HEK293 (cell line): ENCODE measurements around the gene CYB5D1.

ENCODE experiments used
- AEBP2 ChIP-seq: fragments of 450-650 bp; formaldehyde crosslinking; IDR thresholded peaks from 2 replicates; pipeline ENCODE4 v1.5.1; 2016; ENCODE audit warnings: missing biosample characterization, missing genetic modification characterization, borderline replicate concordance
- CTCF ChIP-seq: fragments of 450-650 bp; formaldehyde crosslinking; IDR thresholded peaks from 2 replicates; pipeline ENCODE4 v1.5.1; 2016; ENCODE audit warnings: missing biosample characterization, missing genetic modification characterization
- GLIS1 ChIP-seq: fragments of 450-650 bp; formaldehyde crosslinking; IDR thresholded peaks from 2 replicates; pipeline ENCODE4 v1.5.1; 2016; ENCODE audit warnings: missing biosample characterization, missing genetic modification characterization
- HOXA7 ChIP-seq: sonication (generic); formaldehyde crosslinking; IDR thresholded peaks from 2 replicates; pipeline ENCODE4 v1.8.1; 2022; ENCODE audit warnings: missing genetic modification reagents, borderline replicate concordance
- IKZF3 ChIP-seq: fragments of 450-650 bp; IDR thresholded peaks from 2 replicates; pipeline ENCODE4 v1.5.0; 2018; ENCODE audit warnings: missing biosample characterization, mild to moderate bottlenecking, missing genetic modification characterization, moderate library complexity
- INSM2 ChIP-seq: fragments of 450-650 bp; formaldehyde crosslinking; IDR thresholded peaks from 2 replicates; pipeline ENCODE4 v1.5.1; 2016; ENCODE audit warnings: missing biosample characterization, missing genetic modification characterization
- KLF10 ChIP-seq: fragments of 450-650 bp; IDR thresholded peaks from 2 replicates; pipeline ENCODE4 v1.5.1; 2018; ENCODE audit warnings: missing biosample characterization, mild to moderate bottlenecking, missing genetic modification characterization
- PRDM1 ChIP-seq: fragments of 450-650 bp; formaldehyde crosslinking; IDR thresholded peaks from 2 replicates; pipeline ENCODE4; 2016; ENCODE audit warnings: missing biosample characterization, missing genetic modification characterization
- YY1 ChIP-seq: fragments of 450-650 bp; formaldehyde crosslinking; IDR thresholded peaks from 2 replicates; pipeline ENCODE4 v1.5.1; 2018; ENCODE audit warnings: missing biosample characterization, missing genetic modification characterization
- ZBTB6 ChIP-seq: fragments of 450-650 bp; formaldehyde crosslinking; IDR thresholded peaks from 2 replicates; pipeline ENCODE4 v1.5.1; 2017; ENCODE audit warnings: missing biosample characterization, missing genetic modification characterization
- ZNF174 ChIP-seq: fragments of 450-650 bp; formaldehyde crosslinking; IDR thresholded peaks from 2 replicates; pipeline ENCODE4 v1.5.0; 2017; ENCODE audit warnings: missing biosample characterization, mild to moderate bottlenecking, missing genetic modification characterization
- ZNF266 ChIP-seq: fragments of 450-650 bp; formaldehyde crosslinking; IDR thresholded peaks from 2 replicates; pipeline ENCODE4 v1.5.1; 2016; ENCODE audit warnings: missing biosample characterization, missing genetic modification characterization, low read depth
- ZNF341 ChIP-seq: fragments of 450-650 bp; formaldehyde crosslinking; IDR thresholded peaks from 2 replicates; pipeline ENCODE4; 2016; ENCODE audit warnings: low read depth, missing biosample characterization, missing genetic modification characterization
- ZNF354C ChIP-seq: fragments of 450-650 bp; formaldehyde crosslinking; IDR thresholded peaks from 2 replicates; pipeline ENCODE4 v1.5.1; 2016; ENCODE audit warnings: missing biosample characterization, missing genetic modification characterization, low read depth, borderline replicate concordance
- ZNF366 ChIP-seq: fragments of 450-650 bp; formaldehyde crosslinking; conservative IDR thresholded peaks from 2 replicates; pipeline ENCODE4 v1.5.1; 2016; ENCODE audit warnings: missing biosample characterization, missing genetic modification characterization
- ZNF449 ChIP-seq: fragments of 450-650 bp; formaldehyde crosslinking; IDR thresholded peaks from 2 replicates; pipeline ENCODE4 v1.5.1; 2017; ENCODE audit warnings: missing biosample characterization, mild to moderate bottlenecking, missing genetic modification characterization, moderate library complexity
- ZNF571 ChIP-seq: fragments of 450-650 bp; formaldehyde crosslinking; IDR thresholded peaks from 2 replicates; pipeline ENCODE4 v1.5.0; 2017; ENCODE audit warnings: missing biosample characterization, missing genetic modification characterization
- ZNF585B ChIP-seq: fragments of 450-650 bp; formaldehyde crosslinking; IDR thresholded peaks from 2 replicates; pipeline ENCODE4 v1.5.1; 2016; ENCODE audit warnings: missing biosample characterization, missing genetic modification characterization
- ZNF621 ChIP-seq: fragments of 450-650 bp; formaldehyde crosslinking; IDR thresholded peaks from 2 replicates; pipeline ENCODE4 v1.5.1; 2017; ENCODE audit warnings: missing biosample characterization, missing genetic modification characterization
- ZNF654 ChIP-seq: fragments of 450-650 bp; formaldehyde crosslinking; IDR thresholded peaks from 2 replicates; pipeline ENCODE4 v1.5.1; 2016; ENCODE audit warnings: low read depth, missing biosample characterization, missing genetic modification characterization
- TF ChIP-seq, protein P1 (sequence below): fragments of 450-650 bp; formaldehyde crosslinking; IDR thresholded peaks from 2 replicates; pipeline ENCODE4 v1.5.1; 2016; ENCODE audit warnings: missing biosample characterization, missing genetic modification characterization
- TF ChIP-seq, protein P2 (sequence below): fragments of 450-650 bp; formaldehyde crosslinking; IDR thresholded peaks from 2 replicates; pipeline ENCODE4 v1.5.1; 2016; ENCODE audit warnings: missing biosample characterization, missing genetic modification characterization
- TF ChIP-seq, protein P3 (sequence below): fragments of 450-650 bp; formaldehyde crosslinking; IDR thresholded peaks from 2 replicates; pipeline ENCODE4 v1.5.1; 2016; ENCODE audit warnings: missing biosample characterization, missing genetic modification characterization
- TF ChIP-seq, protein P4 (sequence below): fragments of 450-650 bp; formaldehyde crosslinking; IDR thresholded peaks from 2 replicates; pipeline ENCODE4 v1.5.1; 2016; ENCODE audit warnings: missing biosample characterization, missing genetic modification characterization

Gene CYB5D1

DNA sequence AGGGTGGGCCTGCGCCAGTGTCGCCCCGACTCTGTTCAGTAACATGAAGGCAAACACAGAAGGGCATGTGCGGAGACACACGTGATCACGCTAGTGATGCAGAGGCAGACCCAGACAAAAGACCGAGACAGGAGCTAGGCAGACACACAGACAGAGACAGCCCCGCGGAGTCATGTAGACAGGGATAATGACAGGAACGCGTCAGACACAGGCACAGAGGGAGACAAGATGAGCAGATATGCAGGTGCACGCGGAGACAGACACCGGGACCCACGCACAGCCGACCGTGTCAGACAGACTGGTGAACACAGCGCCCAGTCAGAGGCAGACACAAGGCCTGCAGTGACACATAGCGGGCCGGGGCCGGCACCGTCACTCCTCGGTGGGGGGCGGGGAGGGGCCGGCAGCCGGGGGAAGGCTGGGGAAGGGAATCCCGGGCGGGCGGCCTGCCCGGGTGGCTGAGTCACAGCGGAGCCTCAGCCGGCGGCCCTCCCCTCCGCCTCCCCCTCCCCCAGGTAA, 16.3 kb upstream of the CYB5D1 start (continued):
- TF ChIP-seq ZNF174 (tag by site-specific recombination) (no peak), HOXA7 (CRISPR knock-in tag) (no peak), ZNF341 (tag by site-specific recombination) (no peak), ZNF266 (tag by site-specific recombination) (no peak), CTCF (tag by site-specific recombination) (peak; percentile 78), INSM2 (tag by site-specific recombination) (0 out of 2 replicates have a peak, but pooled peaks have one; percentile 5), ZNF354C (tag by site-specific recombination) (no peak), ZNF654 (tag by site-specific recombination) (0 out of 2 replicates have a peak, but pooled peaks have one; percentile 7), ZNF571 (tag by site-specific recombination) (no peak), ZNF449 (tag by site-specific recombination) (no peak), GLIS1 (tag by site-specific recombination) (peak; percentile 96), AEBP2 (tag by site-specific recombination) (no peak), ZNF366 (tag by site-specific recombination) (peak; percentile 85), IKZF3 (tag by site-specific recombination) (peak; percentile 68), PRDM1 (tag by site-specific recombination) (no peak), KLF10 (tag by site-specific recombination) (no peak), ZNF621 (tag by site-specific recombination) (no peak), ZBTB6 (tag by site-specific recombination) (no peak), ZNF585B (tag by site-specific recombination) (no peak), YY1 (no peak)
- TF ChIP-seq, protein P1, sequence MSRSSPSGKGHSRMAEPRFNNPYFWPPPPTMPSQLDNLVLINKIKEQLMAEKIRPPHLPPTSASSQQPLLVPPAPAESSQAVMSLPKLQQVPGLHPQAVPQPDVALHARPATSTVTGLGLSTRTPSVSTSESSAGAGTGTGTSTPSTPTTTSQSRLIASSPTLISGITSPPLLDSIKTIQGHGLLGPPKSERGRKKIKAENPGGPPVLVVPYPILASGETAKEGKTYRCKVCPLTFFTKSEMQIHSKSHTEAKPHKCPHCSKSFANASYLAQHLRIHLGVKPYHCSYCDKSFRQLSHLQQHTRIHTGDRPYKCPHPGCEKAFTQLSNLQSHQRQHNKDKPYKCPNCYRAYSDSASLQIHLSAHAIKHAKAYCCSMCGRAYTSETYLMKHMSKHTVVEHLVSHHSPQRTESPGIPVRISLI (tag by site-specific recombination): no peak
- TF ChIP-seq, protein P2, sequence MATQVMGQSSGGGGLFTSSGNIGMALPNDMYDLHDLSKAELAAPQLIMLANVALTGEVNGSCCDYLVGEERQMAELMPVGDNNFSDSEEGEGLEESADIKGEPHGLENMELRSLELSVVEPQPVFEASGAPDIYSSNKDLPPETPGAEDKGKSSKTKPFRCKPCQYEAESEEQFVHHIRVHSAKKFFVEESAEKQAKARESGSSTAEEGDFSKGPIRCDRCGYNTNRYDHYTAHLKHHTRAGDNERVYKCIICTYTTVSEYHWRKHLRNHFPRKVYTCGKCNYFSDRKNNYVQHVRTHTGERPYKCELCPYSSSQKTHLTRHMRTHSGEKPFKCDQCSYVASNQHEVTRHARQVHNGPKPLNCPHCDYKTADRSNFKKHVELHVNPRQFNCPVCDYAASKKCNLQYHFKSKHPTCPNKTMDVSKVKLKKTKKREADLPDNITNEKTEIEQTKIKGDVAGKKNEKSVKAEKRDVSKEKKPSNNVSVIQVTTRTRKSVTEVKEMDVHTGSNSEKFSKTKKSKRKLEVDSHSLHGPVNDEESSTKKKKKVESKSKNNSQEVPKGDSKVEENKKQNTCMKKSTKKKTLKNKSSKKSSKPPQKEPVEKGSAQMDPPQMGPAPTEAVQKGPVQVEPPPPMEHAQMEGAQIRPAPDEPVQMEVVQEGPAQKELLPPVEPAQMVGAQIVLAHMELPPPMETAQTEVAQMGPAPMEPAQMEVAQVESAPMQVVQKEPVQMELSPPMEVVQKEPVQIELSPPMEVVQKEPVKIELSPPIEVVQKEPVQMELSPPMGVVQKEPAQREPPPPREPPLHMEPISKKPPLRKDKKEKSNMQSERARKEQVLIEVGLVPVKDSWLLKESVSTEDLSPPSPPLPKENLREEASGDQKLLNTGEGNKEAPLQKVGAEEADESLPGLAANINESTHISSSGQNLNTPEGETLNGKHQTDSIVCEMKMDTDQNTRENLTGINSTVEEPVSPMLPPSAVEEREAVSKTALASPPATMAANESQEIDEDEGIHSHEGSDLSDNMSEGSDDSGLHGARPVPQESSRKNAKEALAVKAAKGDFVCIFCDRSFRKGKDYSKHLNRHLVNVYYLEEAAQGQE (tag by site-specific recombination): 0 out of 2 replicates have a peak, but pooled peaks have one; percentile 30
- TF ChIP-seq, protein P3, sequence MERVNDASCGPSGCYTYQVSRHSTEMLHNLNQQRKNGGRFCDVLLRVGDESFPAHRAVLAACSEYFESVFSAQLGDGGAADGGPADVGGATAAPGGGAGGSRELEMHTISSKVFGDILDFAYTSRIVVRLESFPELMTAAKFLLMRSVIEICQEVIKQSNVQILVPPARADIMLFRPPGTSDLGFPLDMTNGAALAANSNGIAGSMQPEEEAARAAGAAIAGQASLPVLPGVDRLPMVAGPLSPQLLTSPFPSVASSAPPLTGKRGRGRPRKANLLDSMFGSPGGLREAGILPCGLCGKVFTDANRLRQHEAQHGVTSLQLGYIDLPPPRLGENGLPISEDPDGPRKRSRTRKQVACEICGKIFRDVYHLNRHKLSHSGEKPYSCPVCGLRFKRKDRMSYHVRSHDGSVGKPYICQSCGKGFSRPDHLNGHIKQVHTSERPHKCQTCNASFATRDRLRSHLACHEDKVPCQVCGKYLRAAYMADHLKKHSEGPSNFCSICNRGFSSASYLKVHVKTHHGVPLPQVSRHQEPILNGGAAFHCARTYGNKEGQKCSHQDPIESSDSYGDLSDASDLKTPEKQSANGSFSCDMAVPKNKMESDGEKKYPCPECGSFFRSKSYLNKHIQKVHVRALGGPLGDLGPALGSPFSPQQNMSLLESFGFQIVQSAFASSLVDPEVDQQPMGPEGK (tag by site-specific recombination): peak; percentile 90; the same call in 1 of the 2 replicates
- TF ChIP-seq, protein P4, sequence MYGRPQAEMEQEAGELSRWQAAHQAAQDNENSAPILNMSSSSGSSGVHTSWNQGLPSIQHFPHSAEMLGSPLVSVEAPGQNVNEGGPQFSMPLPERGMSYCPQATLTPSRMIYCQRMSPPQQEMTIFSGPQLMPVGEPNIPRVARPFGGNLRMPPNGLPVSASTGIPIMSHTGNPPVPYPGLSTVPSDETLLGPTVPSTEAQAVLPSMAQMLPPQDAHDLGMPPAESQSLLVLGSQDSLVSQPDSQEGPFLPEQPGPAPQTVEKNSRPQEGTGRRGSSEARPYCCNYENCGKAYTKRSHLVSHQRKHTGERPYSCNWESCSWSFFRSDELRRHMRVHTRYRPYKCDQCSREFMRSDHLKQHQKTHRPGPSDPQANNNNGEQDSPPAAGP (tag by site-specific recombination): no peak; the same call in none of the 2 replicates
